Natural killer cell (primary cell): ENCODE measurements around the gene PBX2. TPM values are rescaled to one million over a fixed set of nuclear protein-coding genes. Genes with fewer than 3 reads are reported as not detected.

Source experiments
- ATAC-seq, 3 donors: fragments of 150-1000 bp in 2 of 3; fragments of 200-7000 bp in 1 of 3; cut with Tn5 transposase; 1 replicate in 1 of 3; 2 replicates in 2 of 3; pipeline ENCODE4 v1.10.0; 2021; ENCODE audit warnings: mild to moderate bottlenecking in 2 of 3, moderate library complexity in 2 of 3
- DNase-seq, 2 donors: peaks; one replicate each; pipeline versions ENCODE4 v3.0.0 to v3.0.0-alpha.2; 2013 to 2021; ENCODE audit warnings: mixed read lengths in 1 of 2
- H3K27ac ChIP-seq: one replicate; pipeline ENCODE4 v1.5.1; 2013; ENCODE audit warnings: mild to moderate bottlenecking, low read length
- H3K27me3 ChIP-seq: one replicate; pipeline ENCODE4 v1.6.1; 2013; ENCODE audit warnings: low read length; ENCODE audit not compliant: control insufficient read depth, insufficient read depth
- H3K36me3 ChIP-seq: one replicate; pipeline ENCODE4 v1.6.1; 2013; ENCODE audit warnings: low read length; ENCODE audit not compliant: control insufficient read depth, insufficient read depth
- H3K4me1 ChIP-seq: one replicate; pipeline ENCODE4 v1.6.1; 2013; ENCODE audit warnings: low read length; ENCODE audit not compliant: control insufficient read depth, insufficient read depth
- H3K4me3 ChIP-seq: one replicate; pipeline ENCODE4 v1.5.1; 2013; ENCODE audit warnings: low read length
- H3K9me3 ChIP-seq: one replicate; pipeline ENCODE4 v1.6.1; 2013; ENCODE audit warnings: low read length; ENCODE audit not compliant: control insufficient read depth, insufficient read depth
- H3K27ac Mint-ChIP-seq, 2 donors: one replicate each; pipeline ENCODE4 v1.8.0; 2022; ENCODE audit warnings: mild to moderate bottlenecking in 2 of 2, mixed read lengths in 2 of 2, moderate library complexity in 1 of 2
- H3K27me3 Mint-ChIP-seq, 2 donors: one replicate each; pipeline ENCODE4 v1.8.0; 2022; ENCODE audit warnings: low read depth in 2 of 2, mixed read lengths in 2 of 2
- H3K36me3 Mint-ChIP-seq: one replicate; pipeline ENCODE4 v1.8.0; 2022; ENCODE audit warnings: mixed read lengths
- H3K4me1 Mint-ChIP-seq, 2 donors: one replicate each; pipeline ENCODE4 v1.8.0; 2022; ENCODE audit warnings: mixed read lengths in 2 of 2
- H3K4me3 Mint-ChIP-seq: one replicate; pipeline ENCODE4 v1.8.0; 2022; ENCODE audit warnings: mild to moderate bottlenecking, moderate library complexity, mixed read lengths
- H3K9me3 Mint-ChIP-seq, 2 donors: one replicate each; pipeline ENCODE4 v1.8.0; 2022; ENCODE audit warnings: mixed read lengths in 2 of 2
- WGBS: methylation state at CpG from one replicate; pipeline ENCODE4 v1.1.7; 2013; ENCODE audit warnings: missing lambda C conversion rate; ENCODE audit not compliant: insufficient coverage; 5-methylcytosine and 5-hydroxymethylcytosine counted together
- intact Hi-C: fragments of 100-400 bp; cut with micrococcal nuclease; formaldehyde crosslinking; loops from one replicate; pipeline ENCODE4 v1.14.2; 2022
- total RNA-seq, 4 donors: library from RNA; stranded (reverse); fragments of 120-200 nt in 1 of 4; gene quantifications; one replicate each; pipeline versions ENCODE4 v1.2.3 to v1.2.4, GENCODE V29; 2013 to 2022
- TF ChIP-seq, protein P1 (sequence below): fragments of 200-600 bp; IDR thresholded peaks from one replicate; pipeline ENCODE4 v1.8.0; 2022; ENCODE audit warnings: antibody characterized with exemption

PBX2 gene
- total RNA-seq, 3 donors from 2014 or later (not counting 1 experiment from before 2014, with no cell fraction given) = 111 to 116 (median 112) TPM

DNA sequence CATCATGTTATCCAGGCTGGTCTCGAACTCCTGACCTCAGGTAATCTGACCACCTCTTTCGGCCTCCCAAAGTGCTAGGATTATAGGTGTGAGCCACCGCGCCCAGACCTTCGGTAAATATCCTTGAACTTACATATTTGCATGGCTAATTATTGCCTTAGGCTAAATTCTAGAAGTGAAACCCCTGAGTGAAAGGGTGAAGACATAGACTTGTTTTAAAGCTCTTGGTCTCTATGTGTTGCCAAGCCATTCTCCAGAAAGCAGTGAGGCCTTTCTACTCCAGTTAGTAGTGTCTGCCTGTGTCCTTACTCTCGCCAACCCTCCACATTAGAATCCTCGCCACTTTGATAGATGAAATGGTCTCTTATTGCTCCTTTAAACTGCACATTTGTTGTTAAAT, 36.4 kb upstream of the PBX2 start:
- Histone ChIP-seq H3K4me3 (no peak overlapping the region), H3K9me3 (no peaks in the 10 kb centered on the region), H3K36me3 (no peaks in the 10 kb centered on the region), H3K27me3 (no peaks in the 10 kb centered on the region), H3K4me1 (peaks cover 5% of the 10 kb centered on the region), H3K27ac (no peak overlapping the region)
- Mint-ChIP-seq H3K27me3 (no peaks in the 10 kb centered on the region), H3K9me3 (no peaks in the 10 kb centered on the region), H3K4me1 (peaks cover 0 to 3% of the 10 kb centered on the region in 2 donors), H3K4me3 (no peak overlapping the region), H3K27ac (no peak overlapping the region), H3K36me3 (no peaks in the 10 kb centered on the region)
- intact Hi-C loops = no loop called here
- DNase-seq (no peak), ATAC-seq (no peak)
- TF ChIP-seq, protein P1, sequence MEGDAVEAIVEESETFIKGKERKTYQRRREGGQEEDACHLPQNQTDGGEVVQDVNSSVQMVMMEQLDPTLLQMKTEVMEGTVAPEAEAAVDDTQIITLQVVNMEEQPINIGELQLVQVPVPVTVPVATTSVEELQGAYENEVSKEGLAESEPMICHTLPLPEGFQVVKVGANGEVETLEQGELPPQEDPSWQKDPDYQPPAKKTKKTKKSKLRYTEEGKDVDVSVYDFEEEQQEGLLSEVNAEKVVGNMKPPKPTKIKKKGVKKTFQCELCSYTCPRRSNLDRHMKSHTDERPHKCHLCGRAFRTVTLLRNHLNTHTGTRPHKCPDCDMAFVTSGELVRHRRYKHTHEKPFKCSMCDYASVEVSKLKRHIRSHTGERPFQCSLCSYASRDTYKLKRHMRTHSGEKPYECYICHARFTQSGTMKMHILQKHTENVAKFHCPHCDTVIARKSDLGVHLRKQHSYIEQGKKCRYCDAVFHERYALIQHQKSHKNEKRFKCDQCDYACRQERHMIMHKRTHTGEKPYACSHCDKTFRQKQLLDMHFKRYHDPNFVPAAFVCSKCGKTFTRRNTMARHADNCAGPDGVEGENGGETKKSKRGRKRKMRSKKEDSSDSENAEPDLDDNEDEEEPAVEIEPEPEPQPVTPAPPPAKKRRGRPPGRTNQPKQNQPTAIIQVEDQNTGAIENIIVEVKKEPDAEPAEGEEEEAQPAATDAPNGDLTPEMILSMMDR = no peak
- 83% methylated on average over 7 of the region's 7 CpGs for WGBS

DNA sequence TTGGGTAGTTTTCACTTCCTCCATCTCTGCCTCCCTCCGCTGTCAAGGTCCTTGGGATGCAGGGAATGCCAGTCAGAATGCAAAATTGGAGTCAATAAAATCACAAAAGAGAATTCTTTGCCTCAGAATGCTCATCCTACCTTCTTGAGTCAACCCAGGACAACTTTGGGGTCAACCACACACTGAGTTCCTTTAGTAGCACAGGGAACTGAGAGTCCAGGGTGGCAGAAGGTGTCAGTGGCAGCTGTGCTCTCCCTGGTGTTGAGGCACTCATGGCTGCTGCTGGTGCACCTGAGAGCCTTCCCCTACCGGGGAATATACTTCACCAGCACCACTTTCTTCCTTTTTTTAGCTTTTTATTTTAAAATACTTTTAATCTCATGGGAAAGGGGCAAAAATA, 34.7 kb upstream of the PBX2 start:
- H3K4me3 ChIP-seq = no peak overlapping the region
- no peak overlapping the region for H3K27ac Mint-ChIP-seq
- DNase-seq = no peak
- H3K27me3 ChIP-seq = no peaks in the 10 kb centered on the region
- WGBS = 54% methylated on average over 2 of the region's 2 CpGs
- H3K4me3 Mint-ChIP-seq = no peak overlapping the region
- H3K9me3 Mint-ChIP-seq = no peaks in the 10 kb centered on the region
- no peaks in the 10 kb centered on the region for H3K27me3 Mint-ChIP-seq
- H3K9me3 ChIP-seq = no peaks in the 10 kb centered on the region
- intact Hi-C loops = no loop called here
- TF ChIP-seq, protein P1 = no peak
- H3K27ac ChIP-seq = no peak overlapping the region
- no peak for ATAC-seq
- peaks cover 5% of the 10 kb centered on the region for H3K4me1 ChIP-seq
- no peaks in the 10 kb centered on the region for H3K36me3 Mint-ChIP-seq
- H3K4me1 Mint-ChIP-seq = peaks cover 0 to 3% of the 10 kb centered on the region in 2 donors
- H3K36me3 ChIP-seq = no peaks in the 10 kb centered on the region

DNA sequence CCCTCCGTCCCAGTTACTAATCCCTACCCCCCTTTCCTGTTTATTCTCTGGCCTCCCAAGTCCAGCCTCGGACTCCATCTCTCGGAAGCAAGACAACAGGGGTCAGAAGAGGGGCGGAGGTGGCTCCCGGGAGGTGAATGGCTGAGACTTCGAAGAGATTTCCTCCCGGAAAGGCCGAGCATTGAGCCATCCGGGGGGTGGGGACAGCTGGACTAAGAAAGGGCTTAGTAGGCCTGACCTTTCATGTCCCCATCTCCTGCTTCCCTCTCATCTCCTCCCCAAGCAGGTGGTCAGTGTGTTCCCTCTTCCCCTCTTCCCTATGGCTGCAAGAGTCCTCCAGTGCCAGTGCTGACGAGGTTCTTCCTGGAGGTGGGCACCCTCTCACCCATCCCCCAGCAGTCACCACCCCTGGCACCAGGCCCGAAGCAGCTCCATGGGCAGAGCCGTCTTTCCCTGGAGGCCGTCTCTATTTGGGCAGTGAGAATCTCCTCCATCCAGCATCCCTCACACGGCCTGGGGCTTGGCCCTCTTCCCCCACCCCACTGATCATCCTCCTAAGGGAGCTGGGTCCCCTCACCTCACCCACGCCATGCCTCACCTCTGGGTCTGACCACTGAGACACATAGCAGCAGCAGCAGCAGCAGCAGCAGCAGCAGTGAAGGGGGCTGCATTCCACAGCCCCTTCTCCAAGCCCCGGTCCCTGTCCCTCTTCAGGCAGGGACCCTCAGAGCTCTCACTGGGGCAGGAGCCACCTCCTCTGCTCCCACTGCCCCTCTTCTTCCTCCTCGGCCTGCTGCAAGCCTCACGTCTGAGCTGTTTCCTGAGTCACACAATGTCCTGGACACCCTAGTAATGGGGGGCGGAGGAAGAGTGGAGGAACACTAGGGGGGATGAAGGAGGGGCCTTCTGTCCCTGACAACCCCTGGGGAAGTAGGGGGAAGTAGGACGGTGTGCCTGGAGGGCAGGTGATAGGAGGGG, 33.5 kb upstream of the PBX2 start, which contains the start of gene NOTCH4:
TSS of gene NOTCH4 (minus strand) at position 810 of the 978 bp plus-strand sequence. CDS start at position 671, 139 bp downstream.
- Mint-ChIP-seq H3K27me3 (no peaks in the 10 kb centered on the region), H3K36me3 (no peaks in the 10 kb centered on the region), H3K9me3 (no peaks in the 10 kb centered on the region), H3K4me3 (no peak within 1 kb of the TSS), H3K27ac (peak within 1 kb of the TSS in 1 of 2 donors; percentile 54), H3K4me1 (no peaks in the 10 kb centered on the region)
- H3K4me1 ChIP-seq = peaks cover 5% of the 10 kb centered on the region
- ATAC-seq (no peak), DNase-seq (no peak)
- intact Hi-C loops = no loop called here
- TF ChIP-seq, protein P1 = no peak
- no peaks in the 10 kb centered on the region for H3K36me3 ChIP-seq
- H3K9me3 ChIP-seq = no peaks in the 10 kb centered on the region
- H3K4me3 ChIP-seq = no peak within 1 kb of the TSS
- 78% methylated on average over 20 of the region's 20 CpGs for WGBS
- H3K27me3 ChIP-seq = no peaks in the 10 kb centered on the region
- no peak within 1 kb of the TSS for H3K27ac ChIP-seq
